WTC11 (cell line): ENCODE measurements around the gene ENTHD1. TPM values are rescaled to one million over a fixed set of nuclear protein-coding genes. Genes with fewer than 3 reads are reported as not detected.

Source experiments
- ATAC-seq: fragments of 200-7000 bp; cut with Tn5 transposase; 2 replicates; pipeline ENCODE4 v1.10.0; 2021; ENCODE audit warnings: mild to moderate bottlenecking, moderate library complexity
- CTCF ChIA-PET: fragments of 300-600 bp; sonication (Branson Sonifier 250); formaldehyde crosslinking; loops from one replicate; lab custom pipeline; 2021; ENCODE audit warnings: antibody characterized with exemption; lab: Charles Lee
- POLR2A ChIA-PET: fragments of 350-600 bp; sonication (Branson Sonifier 250); formaldehyde crosslinking; loops from one replicate; lab custom pipeline; 2021; ENCODE audit warnings: antibody characterized with exemption; lab: Charles Lee
- DNase-seq: peaks from one replicate; pipeline ENCODE4 v3.0.0; 2021; ENCODE audit warnings: low spot score
- H3K27ac Mint-ChIP-seq: 2 replicates; pipeline ENCODE4 v1.8.0; 2021; ENCODE audit warnings: mixed read lengths
- H3K27me3 Mint-ChIP-seq: 2 replicates; pipeline ENCODE4 v1.8.0; 2021; ENCODE audit warnings: low read depth, mild to moderate bottlenecking, moderate library complexity, mixed read lengths
- H3K36me3 Mint-ChIP-seq: 2 replicates; pipeline ENCODE4 v1.8.0; 2021; ENCODE audit warnings: mixed read lengths
- H3K4me1 Mint-ChIP-seq: 2 replicates; pipeline ENCODE4 v1.8.0; 2022; ENCODE audit warnings: mixed read lengths
- H3K4me3 Mint-ChIP-seq: 2 replicates; pipeline ENCODE4 v1.8.0; 2021; ENCODE audit warnings: mild to moderate bottlenecking, moderate library complexity, mixed read lengths
- H3K9me3 Mint-ChIP-seq: 2 replicates; pipeline ENCODE4 v1.8.0; 2021; ENCODE audit warnings: mixed read lengths
- AR ChIP-seq: fragments of 250-450 bp; sonication (Bioruptor Pico); IDR thresholded peaks from 2 replicates; pipeline ENCODE4 v1.9.0; 2021; ENCODE audit warnings: mild to moderate bottlenecking
- CREB1 ChIP-seq: sonication (generic); formaldehyde crosslinking; IDR thresholded peaks from 2 replicates; pipeline ENCODE4 v1.8.0; 2023; ENCODE audit warnings: mild to moderate bottlenecking, missing genetic modification reagents
- E2F4 ChIP-seq: sonication (generic); formaldehyde crosslinking; IDR thresholded peaks from 2 replicates; pipeline ENCODE4 v1.8.1; 2022; ENCODE audit warnings: low read depth, mild to moderate bottlenecking, moderate library complexity, missing genetic modification reagents, borderline replicate concordance
- EMX1 ChIP-seq: fragments of 250-450 bp; sonication (Bioruptor Pico); IDR thresholded peaks from 2 replicates; pipeline ENCODE4 v1.8.0; 2021; ENCODE audit warnings: mild to moderate bottlenecking
- FOXJ3 ChIP-seq: sonication (generic); formaldehyde crosslinking; IDR thresholded peaks from 2 replicates; pipeline ENCODE4 v1.9.0; 2021; ENCODE audit warnings: missing genetic modification reagents, mild to moderate bottlenecking, borderline replicate concordance
- FOXK1 ChIP-seq: sonication (generic); formaldehyde crosslinking; IDR thresholded peaks from 2 replicates; pipeline ENCODE4 v1.8.0; 2022; ENCODE audit warnings: mild to moderate bottlenecking, moderate library complexity, missing genetic modification reagents
- FOXP1 ChIP-seq: sonication (generic); formaldehyde crosslinking; IDR thresholded peaks from 2 replicates; pipeline ENCODE4 v1.8.0; 2022; ENCODE audit warnings: missing genetic modification reagents, mild to moderate bottlenecking, moderate library complexity, borderline replicate concordance
- GTF2I ChIP-seq: fragments of 250-450 bp; sonication (Bioruptor Pico); conservative IDR thresholded peaks from 2 replicates; pipeline ENCODE4 v1.4.0; 2021; ENCODE audit warnings: mild to moderate bottlenecking
- JUN ChIP-seq: sonication (generic); formaldehyde crosslinking; IDR thresholded peaks from 2 replicates; pipeline ENCODE4 v1.8.0; 2023; ENCODE audit warnings: mild to moderate bottlenecking, missing genetic modification reagents
- MXD4 ChIP-seq: fragments of 250-450 bp; sonication (Bioruptor Pico); IDR thresholded peaks from 2 replicates; pipeline ENCODE4 v1.8.0; 2021; ENCODE audit warnings: mild to moderate bottlenecking, moderate library complexity, borderline replicate concordance
- NFYB ChIP-seq: sonication (generic); formaldehyde crosslinking; conservative IDR thresholded peaks from 2 replicates; pipeline ENCODE4 v1.8.0; 2022; ENCODE audit warnings: low read depth, missing genetic modification reagents
- NR2C2 ChIP-seq: sonication (generic); formaldehyde crosslinking; IDR thresholded peaks from 2 replicates; pipeline ENCODE4 v1.8.0; 2022; ENCODE audit warnings: mild to moderate bottlenecking, missing genetic modification reagents
- RELA ChIP-seq: sonication (generic); formaldehyde crosslinking; IDR thresholded peaks from 2 replicates; pipeline ENCODE4 v1.8.1; 2022; ENCODE audit warnings: missing genetic modification reagents, mild to moderate bottlenecking, borderline replicate concordance
- STAT6 ChIP-seq: sonication (generic); formaldehyde crosslinking; conservative IDR thresholded peaks from 2 replicates; pipeline ENCODE4 v1.8.1; 2023; ENCODE audit warnings: mild to moderate bottlenecking, low read depth, missing genetic modification reagents, moderate library complexity
- TCF7 ChIP-seq: sonication (generic); formaldehyde crosslinking; IDR thresholded peaks from 2 replicates; pipeline ENCODE4 v1.8.0; 2022; ENCODE audit warnings: mild to moderate bottlenecking, low read depth, missing genetic modification reagents, moderate library complexity
- USF2 ChIP-seq: sonication (generic); formaldehyde crosslinking; IDR thresholded peaks from 2 replicates; pipeline ENCODE4 v1.8.1; 2023; ENCODE audit warnings: mild to moderate bottlenecking, missing genetic modification reagents, moderate library complexity
- ZNF138 ChIP-seq: sonication (generic); formaldehyde crosslinking; conservative IDR thresholded peaks from 2 replicates; pipeline ENCODE4 v1.8.1; 2022; ENCODE audit warnings: mild to moderate bottlenecking, moderate library complexity, missing genetic modification reagents
- ZNF219 ChIP-seq: sonication (generic); formaldehyde crosslinking; IDR thresholded peaks from 2 replicates; pipeline ENCODE4 v1.8.0; 2023; ENCODE audit warnings: missing genetic modification reagents, mild to moderate bottlenecking, borderline replicate concordance
- ZNF512 ChIP-seq: sonication (generic); formaldehyde crosslinking; IDR thresholded peaks from 2 replicates; pipeline ENCODE4 v1.8.1; 2022; ENCODE audit warnings: missing genetic modification reagents, borderline replicate concordance
- total RNA-seq: library from RNA; stranded (reverse); gene quantifications from 3 replicates; pipeline ENCODE4 v1.2.3, GENCODE V29; 2021
- TF ChIP-seq, protein P1 (sequence below): sonication (generic); formaldehyde crosslinking; IDR thresholded peaks from 2 replicates; pipeline ENCODE4 v1.8.0; 2023; ENCODE audit warnings: missing genetic modification reagents
- TF ChIP-seq, protein P2 (sequence below): fragments of 250-450 bp; sonication (Bioruptor Pico); IDR thresholded peaks from 2 replicates; pipeline ENCODE4 v1.8.0; 2021; ENCODE audit warnings: mild to moderate bottlenecking

Gene ENTHD1
- total RNA-seq, 1 experiment from 2014 or later, result not detected

GRCh38 chr22:39731481-39731880, 162.1 kb downstream of the ENTHD1 start (continued):
- TF ChIP-seq E2F4 (no peak), ZNF138 (CRISPR knock-in tag) (no peak), ZNF512 (CRISPR knock-in tag) (no peak), JUN (CRISPR knock-in tag) (no peak), FOXP1 (CRISPR knock-in tag) (no peak), CREB1 (CRISPR knock-in tag) (no peak)
- TF ChIP-seq, protein P1, sequence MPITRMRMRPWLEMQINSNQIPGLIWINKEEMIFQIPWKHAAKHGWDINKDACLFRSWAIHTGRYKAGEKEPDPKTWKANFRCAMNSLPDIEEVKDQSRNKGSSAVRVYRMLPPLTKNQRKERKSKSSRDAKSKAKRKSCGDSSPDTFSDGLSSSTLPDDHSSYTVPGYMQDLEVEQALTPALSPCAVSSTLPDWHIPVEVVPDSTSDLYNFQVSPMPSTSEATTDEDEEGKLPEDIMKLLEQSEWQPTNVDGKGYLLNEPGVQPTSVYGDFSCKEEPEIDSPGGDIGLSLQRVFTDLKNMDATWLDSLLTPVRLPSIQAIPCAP (CRISPR knock-in tag), result no peak

GRCh38 chr22:39729141-39729934, 164.2 kb downstream of the ENTHD1 start:
- H3K36me3 Mint-ChIP-seq, result no peaks in the 10 kb centered on the region
- DNase-seq (no peak), ATAC-seq (no peak)
- POLR2A ChIA-PET, result no interaction called here
- peaks cover 15% of the 10 kb centered on the region; the same call in 1 of the 2 replicates for H3K4me1 Mint-ChIP-seq
- H3K9me3 Mint-ChIP-seq, result no peaks in the 10 kb centered on the region
- H3K27ac Mint-ChIP-seq, result no peak overlapping the region
- no peak overlapping the region for H3K4me3 Mint-ChIP-seq
- TF ChIP-seq, protein P2, sequence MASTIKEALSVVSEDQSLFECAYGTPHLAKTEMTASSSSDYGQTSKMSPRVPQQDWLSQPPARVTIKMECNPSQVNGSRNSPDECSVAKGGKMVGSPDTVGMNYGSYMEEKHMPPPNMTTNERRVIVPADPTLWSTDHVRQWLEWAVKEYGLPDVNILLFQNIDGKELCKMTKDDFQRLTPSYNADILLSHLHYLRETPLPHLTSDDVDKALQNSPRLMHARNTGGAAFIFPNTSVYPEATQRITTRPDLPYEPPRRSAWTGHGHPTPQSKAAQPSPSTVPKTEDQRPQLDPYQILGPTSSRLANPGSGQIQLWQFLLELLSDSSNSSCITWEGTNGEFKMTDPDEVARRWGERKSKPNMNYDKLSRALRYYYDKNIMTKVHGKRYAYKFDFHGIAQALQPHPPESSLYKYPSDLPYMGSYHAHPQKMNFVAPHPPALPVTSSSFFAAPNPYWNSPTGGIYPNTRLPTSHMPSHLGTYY (CRISPR knock-in tag), result no peak
- TF ChIP-seq AR (no peak), ZNF219 (CRISPR knock-in tag) (no peak), RELA (no peak), NR2C2 (CRISPR knock-in tag) (no peak)
- TF ChIP-seq, all 79 proteins: peak for 0
- no peaks in the 10 kb centered on the region for H3K27me3 Mint-ChIP-seq
- CTCF ChIA-PET, result no interaction called here

GRCh38 chr22:39728236-39728860, 165.2 kb downstream of the ENTHD1 start:
- Mint-ChIP-seq H3K4me1 (peaks cover 15% of the 10 kb centered on the region; the same call in 1 of the 2 replicates), H3K9me3 (no peaks in the 10 kb centered on the region), H3K36me3 (no peaks in the 10 kb centered on the region), H3K4me3 (no peak overlapping the region), H3K27ac (no peak overlapping the region), H3K27me3 (no peaks in the 10 kb centered on the region)
- CTCF ChIA-PET, result interaction anchor here (0.6 to 0.9 kb wide), 2 partner anchors 185 to 214 kb away, joined by 3 read pairs; no protein-coding TSS in a partner anchor
- DNase-seq, result no peak
- POLR2A ChIA-PET, result no interaction called here
- no peak for ATAC-seq
- no peak for TF ChIP-seq TCF7 (CRISPR knock-in tag)
- TF ChIP-seq STAT6, result no peak
- no peak for TF ChIP-seq FOXK1 (CRISPR knock-in tag)
- no peak for TF ChIP-seq NFYB (CRISPR knock-in tag)
- TF ChIP-seq GTF2I (CRISPR knock-in tag), result no peak
- no peak for TF ChIP-seq MXD4
- TF ChIP-seq USF2 (CRISPR knock-in tag), result no peak
- no peak for TF ChIP-seq FOXJ3 (CRISPR knock-in tag)
- no peak for TF ChIP-seq EMX1
- no peak for TF ChIP-seq NR2C2 (CRISPR knock-in tag)
